ENCODE data around the gene ELMO2.

Gene ELMO2

DNA sequence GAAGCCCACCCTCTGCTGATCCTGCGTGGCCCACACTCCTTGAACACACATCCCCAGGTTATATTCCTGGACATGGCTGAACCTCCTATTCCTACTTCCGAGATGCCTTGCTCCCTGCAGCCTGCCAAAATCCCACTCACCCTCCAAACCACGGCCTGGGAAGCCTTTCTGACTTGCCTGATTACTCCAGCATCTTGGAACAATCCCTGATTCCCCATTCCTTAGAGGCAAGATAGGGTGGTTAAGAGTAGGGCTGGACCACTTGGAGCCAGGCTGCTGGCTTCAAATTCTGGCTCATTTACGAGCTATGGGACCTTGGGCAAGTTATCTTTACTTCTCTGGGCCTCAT, 52.2 kb downstream of the ELMO2 start:
- H3K4me3 ChIP-seq (replicated peaks in 1 of 2; ENCODE audit: low read depth in 2 of 2, low read length in 2 of 2): no peak overlapping the region
- no peak for DNase-seq (ENCODE audit: low read depth in 2 of 2)
- TF ChIP-seq, protein P1, sequence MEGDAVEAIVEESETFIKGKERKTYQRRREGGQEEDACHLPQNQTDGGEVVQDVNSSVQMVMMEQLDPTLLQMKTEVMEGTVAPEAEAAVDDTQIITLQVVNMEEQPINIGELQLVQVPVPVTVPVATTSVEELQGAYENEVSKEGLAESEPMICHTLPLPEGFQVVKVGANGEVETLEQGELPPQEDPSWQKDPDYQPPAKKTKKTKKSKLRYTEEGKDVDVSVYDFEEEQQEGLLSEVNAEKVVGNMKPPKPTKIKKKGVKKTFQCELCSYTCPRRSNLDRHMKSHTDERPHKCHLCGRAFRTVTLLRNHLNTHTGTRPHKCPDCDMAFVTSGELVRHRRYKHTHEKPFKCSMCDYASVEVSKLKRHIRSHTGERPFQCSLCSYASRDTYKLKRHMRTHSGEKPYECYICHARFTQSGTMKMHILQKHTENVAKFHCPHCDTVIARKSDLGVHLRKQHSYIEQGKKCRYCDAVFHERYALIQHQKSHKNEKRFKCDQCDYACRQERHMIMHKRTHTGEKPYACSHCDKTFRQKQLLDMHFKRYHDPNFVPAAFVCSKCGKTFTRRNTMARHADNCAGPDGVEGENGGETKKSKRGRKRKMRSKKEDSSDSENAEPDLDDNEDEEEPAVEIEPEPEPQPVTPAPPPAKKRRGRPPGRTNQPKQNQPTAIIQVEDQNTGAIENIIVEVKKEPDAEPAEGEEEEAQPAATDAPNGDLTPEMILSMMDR (IDR thresholded peaks at IDR 0.05; ENCODE audit: low read depth, low read length): no peak

DNA sequence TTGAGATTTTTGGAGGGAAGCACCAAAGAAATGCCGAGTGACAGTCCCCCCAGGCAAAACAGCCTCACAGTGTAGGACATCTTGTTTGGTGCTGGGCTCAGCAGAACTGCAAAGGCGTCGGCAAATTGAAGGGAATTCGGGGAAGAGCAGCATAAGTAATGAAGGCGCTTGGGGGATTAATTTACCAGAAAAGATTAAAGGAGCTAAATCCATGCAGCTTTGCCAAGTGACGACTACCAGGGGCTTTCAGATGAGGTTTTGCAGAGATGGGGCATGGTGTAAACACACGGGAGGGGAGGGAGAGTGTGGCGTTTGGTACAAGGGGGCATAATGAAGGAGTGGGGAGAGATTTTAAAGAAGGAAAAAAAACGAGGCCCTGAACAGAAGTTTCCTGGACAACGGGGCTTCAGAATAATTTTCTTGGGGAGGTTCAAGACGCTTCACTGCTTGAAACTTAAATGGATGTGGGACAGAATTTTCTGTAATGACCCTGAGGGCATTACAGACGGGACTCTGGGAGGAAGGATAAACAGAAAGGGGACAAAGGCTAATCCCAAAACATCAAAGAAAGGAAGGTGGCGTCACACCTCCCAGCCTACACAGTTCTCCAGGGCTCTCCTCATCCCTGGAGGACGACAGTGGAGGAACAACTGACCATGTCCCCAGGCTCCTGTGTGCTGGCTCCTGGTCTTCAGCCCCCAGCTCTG, 52.8 kb downstream of the ELMO2 start:
- TF ChIP-seq, protein P1 (IDR thresholded peaks at IDR 0.05; ENCODE audit: low read depth, low read length): no peak
- no peak for DNase-seq (ENCODE audit: low read depth in 2 of 2)
- H3K4me3 ChIP-seq (replicated peaks in 1 of 2; ENCODE audit: low read depth in 2 of 2, low read length in 2 of 2): no peak overlapping the region

DNA sequence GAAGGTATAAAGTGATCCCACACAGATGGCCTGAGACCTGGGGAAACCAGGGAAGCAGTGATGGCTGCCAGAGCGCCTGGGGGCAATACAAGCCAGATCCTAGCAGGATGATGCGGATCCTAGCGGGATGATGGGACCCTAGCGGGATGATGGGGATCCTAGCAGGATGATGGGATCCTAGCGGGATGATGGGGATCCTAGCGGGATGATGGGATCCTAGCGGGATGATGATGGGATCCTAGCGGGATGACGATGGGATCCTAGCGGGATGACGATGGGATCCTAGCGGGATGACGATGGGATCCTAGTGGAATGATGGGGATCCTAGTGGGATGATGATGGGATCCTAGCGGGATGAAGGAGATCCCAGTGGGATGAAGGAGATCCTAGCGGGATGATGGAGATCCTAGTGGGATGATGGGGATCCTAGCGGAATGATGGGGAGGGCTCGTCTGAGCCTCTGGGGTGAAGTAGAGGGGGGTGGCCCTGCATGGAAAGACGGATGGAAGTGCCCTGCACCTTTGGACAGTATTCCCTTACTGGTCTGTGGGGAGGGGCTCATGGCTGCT, 54.0 kb downstream of the ELMO2 start:
- no peak for DNase-seq (ENCODE audit: low read depth in 2 of 2)
- TF ChIP-seq, protein P1 (IDR thresholded peaks at IDR 0.05; ENCODE audit: low read depth, low read length): no peak

DNA sequence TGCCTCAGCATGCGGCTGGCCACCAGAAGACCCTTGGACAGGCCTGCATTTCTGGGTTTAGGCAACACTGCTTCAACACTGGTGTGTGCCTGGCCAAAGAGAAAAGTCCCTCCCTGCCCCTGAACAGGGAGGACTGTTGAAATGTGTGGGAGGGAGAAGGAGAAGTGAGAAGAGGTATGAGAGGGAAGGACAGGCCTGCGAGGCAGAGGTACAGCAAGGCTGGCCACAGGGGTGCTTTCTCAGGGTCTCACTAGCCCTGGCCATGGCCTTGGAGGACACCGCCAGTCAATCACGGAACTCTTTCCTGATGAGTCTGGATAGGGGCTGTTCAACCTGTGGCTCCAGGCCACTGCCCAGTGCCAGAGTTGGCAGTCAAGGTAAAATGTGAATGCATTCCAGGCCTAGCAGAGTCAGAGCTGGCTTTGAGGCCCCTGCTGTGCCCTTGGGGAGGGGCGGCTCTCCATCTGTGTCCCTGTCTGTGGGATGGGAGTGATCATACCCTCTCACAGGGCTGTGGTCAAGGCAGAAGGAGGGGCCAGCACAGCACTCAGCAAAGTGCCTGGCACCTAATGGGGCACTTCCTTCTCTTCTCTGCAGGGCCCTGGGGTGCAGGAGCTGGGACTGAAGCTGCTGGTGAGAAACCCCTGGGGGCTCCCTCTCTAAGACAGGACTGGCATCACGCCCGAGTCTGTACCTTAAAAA, 54.9 kb downstream of the ELMO2 start:
- no peak for DNase-seq (ENCODE audit: low read depth in 2 of 2)
- TF ChIP-seq, protein P1 (IDR thresholded peaks at IDR 0.05; ENCODE audit: low read depth, low read length): no peak
- H3K4me3 ChIP-seq (replicated peaks in 1 of 2; ENCODE audit: low read depth in 2 of 2, low read length in 2 of 2): no peak overlapping the region

More for the DNA sequence above, 54.0 kb downstream of the ELMO2 start:
- no peak overlapping the region for H3K4me3 ChIP-seq (replicated peaks in 1 of 2; ENCODE audit: low read depth in 2 of 2, low read length in 2 of 2)

DNA sequence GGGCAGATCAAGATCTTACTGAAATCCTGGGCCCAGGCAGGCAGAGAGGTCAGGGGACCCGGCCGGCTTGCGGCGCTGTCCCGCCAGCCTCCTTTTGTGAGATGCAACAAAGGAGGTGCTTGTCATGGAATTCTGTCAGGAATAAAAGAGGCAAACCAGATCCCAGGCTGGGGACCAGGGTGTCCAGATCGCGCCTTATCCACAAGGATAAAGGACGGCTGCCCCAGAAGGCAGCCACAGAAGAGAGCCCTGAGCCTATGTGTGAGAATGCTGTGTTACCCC, 55.5 kb downstream of the ELMO2 start:
- TF ChIP-seq, protein P1 (IDR thresholded peaks at IDR 0.05; ENCODE audit: low read depth, low read length): no peak
- H3K4me3 ChIP-seq (replicated peaks in 1 of 2; ENCODE audit: low read depth in 2 of 2, low read length in 2 of 2): no peak overlapping the region
- DNase-seq (ENCODE audit: low read depth in 2 of 2): no peak

DNA sequence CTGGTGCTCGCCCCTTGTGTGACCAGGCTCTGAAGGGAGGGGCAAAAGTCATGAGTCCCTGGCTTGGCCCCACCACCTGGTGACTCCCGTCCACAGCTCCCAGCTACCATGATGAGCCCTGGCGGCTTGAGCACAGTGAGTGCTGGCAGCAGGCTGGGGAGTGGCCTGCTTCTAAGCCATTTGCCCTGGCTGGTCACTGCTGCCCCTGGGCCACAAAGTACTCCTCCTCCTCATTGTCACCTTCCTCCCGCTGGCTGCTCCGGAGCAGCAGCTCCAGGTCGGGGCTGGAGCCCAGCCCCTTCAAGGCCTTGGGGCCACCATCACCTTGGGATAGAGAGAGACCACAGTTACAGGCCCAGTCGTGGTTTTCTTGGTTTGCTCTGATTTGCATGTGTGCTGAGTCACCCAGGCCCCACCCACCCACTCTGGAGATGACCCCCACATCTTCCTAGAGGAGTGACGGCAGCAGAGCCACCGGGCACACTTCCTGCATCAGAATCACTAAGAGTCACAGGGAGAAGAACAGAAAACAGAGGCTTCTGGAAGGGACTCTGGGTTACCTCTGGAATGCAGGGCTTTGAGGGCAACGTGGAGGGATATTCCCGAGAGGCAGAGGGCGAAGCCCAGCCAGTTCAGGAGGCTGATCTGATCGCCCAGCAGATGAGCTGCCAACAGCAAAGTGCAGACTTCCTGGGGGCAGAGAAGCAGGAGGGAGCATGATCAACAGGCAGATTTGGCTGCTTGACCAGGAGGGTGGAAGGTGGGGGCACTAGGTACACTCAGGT, 56.0 kb downstream of the ELMO2 start:
- DNase-seq (ENCODE audit: low read depth in 2 of 2): peak; percentile 87 to 88
- TF ChIP-seq, protein P1 (IDR thresholded peaks at IDR 0.05; ENCODE audit: low read depth, low read length): no peak
- no peak overlapping the region for H3K4me3 ChIP-seq (replicated peaks in 1 of 2; ENCODE audit: low read depth in 2 of 2, low read length in 2 of 2)

Data from cardiac fibroblast (primary cell).